ENCODE data around the gene NFIB.

The NFIB gene

GRCh38 chr9:14148501-14149103, 165.3 kb downstream of the NFIB start:
- no peak overlapping the region for H3K4me3 ChIP-seq (ENCODE audit: low read length)
- no peak for TF ChIP-seq ZNF274 (IDR thresholded peaks at IDR 0.05; ENCODE audit: low read depth, low read length)

- no peak overlapping the region for H3K4me3 ChIP-seq (ENCODE audit: low read length)
- no peak for TF ChIP-seq ZNF274 (IDR thresholded peaks at IDR 0.05; ENCODE audit: low read depth, low read length)
Observed at GRCh38 chr9:14147738-14148137, 166.2 kb downstream of the NFIB start.

DNA sequence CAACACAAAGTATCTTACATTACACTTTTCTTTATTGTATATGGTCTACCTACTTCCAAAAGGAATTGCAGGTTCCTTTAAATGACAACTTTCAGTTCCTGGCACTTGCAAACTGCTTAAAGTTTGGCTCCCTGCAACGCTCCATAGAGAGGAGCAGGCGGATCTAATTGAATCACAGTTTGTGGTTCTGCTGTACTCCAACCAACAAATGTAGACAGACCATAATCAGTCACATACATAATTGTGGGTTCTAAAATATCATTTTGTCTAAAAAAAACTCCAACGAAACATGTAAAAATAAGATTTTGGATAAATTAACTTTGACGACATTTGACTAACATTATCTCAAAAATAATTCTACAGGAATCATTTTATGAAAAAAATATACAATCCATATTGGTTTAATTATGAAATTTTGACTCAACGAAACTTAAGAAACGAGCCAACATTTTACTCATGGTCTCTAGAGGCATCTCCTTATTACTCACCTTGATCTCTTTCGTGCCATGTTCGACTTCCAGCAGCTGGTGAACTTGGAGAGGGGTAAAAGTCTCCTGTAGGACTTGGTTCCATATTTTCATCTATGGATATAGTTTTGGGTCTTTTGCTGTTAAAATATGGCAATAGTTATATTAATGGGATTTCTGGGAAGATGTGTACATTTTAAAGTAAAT, 167.6 kb downstream of the NFIB start:
- TF ChIP-seq ZNF274 (IDR thresholded peaks at IDR 0.05; ENCODE audit: low read depth, low read length) = no peak
- no peak overlapping the region for H3K4me3 ChIP-seq (ENCODE audit: low read length)

- no peak overlapping the region for H3K4me3 ChIP-seq (ENCODE audit: low read length)
- TF ChIP-seq ZNF274 (IDR thresholded peaks at IDR 0.05; ENCODE audit: low read depth, low read length) = no peak
Observed at GRCh38 chr9:14144215-14144614, 169.7 kb downstream of the NFIB start.

DNA sequence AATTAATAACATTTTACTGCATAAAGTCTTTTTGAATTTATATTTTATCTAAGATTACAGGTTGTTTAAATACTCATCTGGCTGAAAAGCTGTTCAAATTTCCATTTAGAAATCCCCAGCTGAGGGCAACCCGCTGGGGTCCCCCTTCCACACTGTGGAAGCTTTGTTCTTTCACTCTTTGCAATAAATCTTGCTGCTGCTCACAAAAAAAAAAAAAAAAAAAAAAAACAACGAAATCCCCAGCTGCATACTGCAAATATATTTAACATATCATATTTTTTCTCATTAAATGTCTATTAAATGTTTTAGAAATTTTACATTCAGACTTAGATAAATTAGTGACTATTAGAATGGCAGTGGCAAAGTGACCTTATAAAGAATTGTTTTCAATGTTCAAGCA, 172.2 kb downstream of the NFIB start:
- H3K4me3 ChIP-seq (ENCODE audit: low read length) = no peak overlapping the region
- no peak for TF ChIP-seq ZNF274 (IDR thresholded peaks at IDR 0.05; ENCODE audit: low read depth, low read length)

GRCh38 chr9:14140096-14140697, 173.7 kb downstream of the NFIB start:
- no peak overlapping the region for H3K4me3 ChIP-seq (ENCODE audit: low read length)
- TF ChIP-seq ZNF274 (IDR thresholded peaks at IDR 0.05; ENCODE audit: low read depth, low read length) = no peak

DNA sequence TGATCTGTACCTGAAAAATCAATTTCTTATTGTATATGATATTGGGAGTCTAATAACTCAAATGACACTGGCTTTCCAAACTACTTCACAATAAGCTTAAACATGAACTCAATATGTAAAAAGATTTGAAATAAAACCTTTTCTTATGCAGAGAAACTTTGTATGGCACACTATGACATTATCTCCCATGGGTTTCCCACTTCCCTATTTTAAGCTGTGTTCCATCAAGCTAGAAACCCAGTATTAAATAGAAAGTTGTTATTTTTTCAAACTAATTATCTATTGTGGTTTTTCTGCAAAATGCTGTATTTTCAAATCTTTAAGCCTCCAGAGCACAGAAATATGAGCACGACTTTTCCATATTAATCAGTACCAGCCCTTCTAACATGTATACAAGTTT, 174.7 kb downstream of the NFIB start:
- TF ChIP-seq ZNF274 (IDR thresholded peaks at IDR 0.05; ENCODE audit: low read depth, low read length) = no peak
- no peak overlapping the region for H3K4me3 ChIP-seq (ENCODE audit: low read length)

DNA sequence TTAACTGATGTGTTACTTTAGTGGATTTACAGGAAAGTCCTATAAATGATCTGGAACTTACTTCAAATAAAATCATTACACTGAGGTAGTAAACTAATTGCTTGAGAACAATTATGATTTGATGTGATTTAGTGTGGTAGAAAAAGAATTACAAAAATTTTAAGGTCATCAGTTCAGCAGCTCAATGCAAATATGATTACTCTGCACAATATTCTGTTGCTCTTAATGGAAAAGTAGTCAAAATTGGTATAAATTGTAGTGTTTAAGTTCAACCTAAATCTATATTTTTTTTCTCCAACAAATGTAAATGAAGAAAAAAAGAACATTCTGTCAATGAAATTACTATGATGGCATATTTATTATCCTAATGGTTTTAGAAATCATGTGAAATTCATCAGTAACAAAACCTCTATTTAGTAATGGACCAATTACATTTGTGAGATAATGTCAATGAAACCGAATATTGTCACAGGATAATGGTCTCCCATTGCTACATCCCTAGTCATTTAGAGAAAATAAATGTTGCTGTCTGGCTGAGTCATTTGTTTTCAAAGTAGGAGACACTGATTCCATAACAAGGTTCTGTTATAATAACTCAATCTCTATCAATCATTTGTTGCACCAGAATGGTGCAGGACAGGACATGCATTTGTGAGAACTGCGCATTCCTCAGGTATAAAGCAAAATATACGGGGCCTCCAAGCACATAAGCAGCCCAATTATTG, 177.1 kb downstream of the NFIB start:
- no peak for TF ChIP-seq ZNF274 (IDR thresholded peaks at IDR 0.05; ENCODE audit: low read depth, low read length)
- H3K4me3 ChIP-seq (ENCODE audit: low read length) = no peak overlapping the region

DNA sequence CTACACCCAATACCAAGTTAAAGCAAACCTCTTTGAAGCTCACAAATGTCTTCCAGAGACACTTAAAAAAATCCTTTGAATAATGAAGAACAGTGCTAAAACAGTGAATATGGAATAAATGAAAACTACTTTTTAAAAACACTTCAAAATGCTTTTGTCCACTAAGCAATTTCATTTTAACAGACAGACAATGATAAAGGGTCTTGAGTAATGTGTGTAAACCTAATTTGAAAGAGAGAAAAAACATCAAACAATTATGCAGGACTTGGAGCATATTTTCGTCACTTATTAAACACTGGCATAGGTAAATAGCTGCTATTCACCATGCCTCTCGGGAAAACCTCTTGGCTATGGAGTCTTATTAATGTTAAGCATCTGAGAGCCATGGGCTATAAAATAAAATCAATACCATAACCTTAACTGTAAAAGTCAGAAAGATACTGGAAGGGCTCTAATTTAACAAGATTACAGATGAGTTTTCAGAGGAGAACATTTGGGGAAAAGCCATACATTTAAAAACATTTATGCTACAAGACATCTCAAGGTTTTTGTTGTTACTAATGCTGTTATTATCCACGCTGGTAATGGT, 177.8 kb downstream of the NFIB start:
- no peak overlapping the region for H3K4me3 ChIP-seq (ENCODE audit: low read length)
- TF ChIP-seq ZNF274 (IDR thresholded peaks at IDR 0.05; ENCODE audit: low read depth, low read length) = no peak

GRCh38 chr9:14135421-14135820, 178.5 kb downstream of the NFIB start:
- no peak for TF ChIP-seq ZNF274 (IDR thresholded peaks at IDR 0.05; ENCODE audit: low read depth, low read length)
- no peak overlapping the region for H3K4me3 ChIP-seq (ENCODE audit: low read length)

- TF ChIP-seq ZNF274 (IDR thresholded peaks at IDR 0.05; ENCODE audit: low read depth, low read length) = no peak
- no peak overlapping the region for H3K4me3 ChIP-seq (ENCODE audit: low read length)
Observed at GRCh38 chr9:14133394-14133793, 180.5 kb downstream of the NFIB start.

- no peak overlapping the region for H3K4me3 ChIP-seq (ENCODE audit: low read length)
- TF ChIP-seq ZNF274 (IDR thresholded peaks at IDR 0.05; ENCODE audit: low read depth, low read length) = no peak
Observed at GRCh38 chr9:14132775-14133174, 181.2 kb downstream of the NFIB start.

GRCh38 chr9:14131356-14132088, 182.4 kb downstream of the NFIB start:
- no peak for TF ChIP-seq ZNF274 (IDR thresholded peaks at IDR 0.05; ENCODE audit: low read depth, low read length)
- H3K4me3 ChIP-seq (ENCODE audit: low read length) = no peak overlapping the region

- no peak overlapping the region for H3K4me3 ChIP-seq (ENCODE audit: low read length)
- TF ChIP-seq ZNF274 (IDR thresholded peaks at IDR 0.05; ENCODE audit: low read depth, low read length) = no peak
Observed at GRCh38 chr9:14127656-14128055, 186.3 kb downstream of the NFIB start.

Data from GM08714 (cell line).